GM15510 (cell line): Measurements from ENCODE around the gene NPY.

Source experiments
- POLR2A ChIP-seq: IDR thresholded peaks from 3 replicates; pipeline ENCODE4 v1.6.1; 2011; ENCODE audit warnings: borderline replicate concordance; ENCODE audit not compliant: insufficient read length; ENCODE audit errors: extremely low read depth

NPY gene

DNA sequence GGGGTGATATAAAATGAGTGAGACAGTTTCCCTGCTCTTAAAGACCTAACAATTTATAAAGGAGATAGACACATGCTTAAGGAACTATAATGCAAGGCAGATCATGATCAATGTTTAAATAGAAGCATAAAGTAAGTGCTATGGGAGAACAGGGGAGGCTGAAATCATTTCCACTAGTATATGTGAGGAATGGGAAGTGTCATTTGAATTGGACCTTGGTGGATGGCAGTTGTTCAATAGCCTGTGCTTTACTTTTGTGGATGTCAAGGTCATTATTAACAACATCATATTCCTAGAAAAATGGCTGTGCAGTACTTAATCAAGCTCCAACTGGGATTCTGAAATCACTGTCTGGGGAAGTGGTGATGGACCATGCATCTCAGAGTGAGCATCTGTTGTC, 14.7 kb downstream of the NPY start:
- TF ChIP-seq POLR2A: no peak

DNA sequence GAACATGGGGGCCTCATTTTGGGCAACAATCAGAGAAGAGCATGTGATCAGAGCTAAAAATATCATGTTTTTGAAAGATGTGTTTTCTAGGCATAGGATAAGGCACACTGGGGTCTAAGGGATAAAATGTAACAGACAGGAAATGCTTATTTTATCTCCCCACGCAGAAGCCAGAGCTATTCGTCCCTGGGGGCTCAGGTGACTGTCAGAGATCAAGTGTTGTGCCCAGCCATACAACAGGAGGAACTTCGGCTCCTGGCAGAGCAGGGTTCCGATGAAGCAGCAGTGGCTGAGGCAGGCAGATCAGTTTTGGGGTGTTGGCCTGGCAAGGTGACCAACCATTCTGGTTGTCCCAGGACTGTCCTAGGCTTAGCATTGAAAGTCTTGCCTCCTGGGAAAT, 15.2 kb downstream of the NPY start:
- no peak for TF ChIP-seq POLR2A

DNA sequence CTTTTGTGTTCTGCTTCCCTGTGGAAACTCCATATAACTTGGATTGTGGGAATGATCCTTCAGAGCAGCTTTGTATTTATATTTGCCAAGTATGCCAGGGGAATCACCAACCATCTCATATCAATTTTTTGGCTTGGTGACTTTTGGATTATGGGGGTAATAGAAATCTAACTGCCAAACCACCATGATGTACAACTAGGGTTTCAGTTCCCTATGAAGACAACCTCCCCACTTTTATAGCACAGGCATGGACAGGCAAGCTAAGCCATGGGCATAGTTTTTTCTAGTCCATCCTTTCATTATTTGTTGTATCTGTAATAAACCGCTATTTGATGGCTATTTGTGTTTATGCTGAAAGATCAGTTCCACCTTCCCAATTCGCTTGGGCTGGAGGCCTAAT, 17.7 kb downstream of the NPY start:
- TF ChIP-seq POLR2A: no peak

DNA sequence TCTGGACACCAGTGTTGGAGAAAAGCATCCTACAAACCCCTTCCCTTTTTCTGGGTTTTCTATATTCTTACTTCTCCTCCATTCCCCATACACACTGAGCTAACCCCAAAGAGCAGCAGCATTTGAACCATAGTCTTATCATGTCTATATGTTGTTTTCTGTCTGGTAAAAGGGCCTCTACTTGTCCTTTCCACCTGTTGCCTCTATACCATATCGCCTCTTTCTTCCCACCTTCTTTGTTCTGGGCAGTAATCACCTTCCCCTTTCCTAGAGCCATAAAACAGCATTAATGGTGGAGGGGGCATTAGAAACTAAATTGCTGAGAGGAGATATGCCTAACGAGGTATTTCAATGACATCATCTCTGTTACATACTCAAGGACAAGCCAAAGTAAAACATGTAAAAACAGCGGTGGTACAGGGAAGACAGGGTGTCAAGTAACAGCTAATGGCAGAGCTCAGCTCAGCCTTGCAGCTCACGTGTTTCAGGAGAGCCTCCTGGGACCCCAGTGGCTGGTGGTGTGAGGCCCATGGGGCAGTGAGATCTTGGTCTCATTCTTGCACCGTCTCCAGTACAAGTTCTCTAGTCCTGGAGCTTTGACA, 20.6 kb downstream of the NPY start:
- TF ChIP-seq POLR2A: no peak

DNA sequence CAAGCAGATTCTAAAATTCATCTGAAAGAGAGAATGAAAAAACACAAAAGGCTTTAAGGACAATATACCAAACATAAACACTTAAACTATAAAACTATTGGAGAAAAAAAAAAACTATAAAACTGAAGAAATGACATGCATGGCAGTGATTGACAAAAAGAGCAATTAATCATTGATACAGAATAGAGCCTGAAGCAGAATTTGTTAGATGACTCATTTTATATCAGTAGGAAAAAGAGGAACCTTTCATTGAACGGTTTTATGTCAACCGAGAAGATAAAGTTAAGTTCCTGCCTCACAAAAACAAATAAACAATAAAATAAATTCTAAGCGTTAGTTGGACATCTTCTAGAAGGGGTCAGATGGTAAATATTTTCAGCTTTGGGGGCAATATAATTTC, 23.3 kb downstream of the NPY start:
- no peak for TF ChIP-seq POLR2A

DNA sequence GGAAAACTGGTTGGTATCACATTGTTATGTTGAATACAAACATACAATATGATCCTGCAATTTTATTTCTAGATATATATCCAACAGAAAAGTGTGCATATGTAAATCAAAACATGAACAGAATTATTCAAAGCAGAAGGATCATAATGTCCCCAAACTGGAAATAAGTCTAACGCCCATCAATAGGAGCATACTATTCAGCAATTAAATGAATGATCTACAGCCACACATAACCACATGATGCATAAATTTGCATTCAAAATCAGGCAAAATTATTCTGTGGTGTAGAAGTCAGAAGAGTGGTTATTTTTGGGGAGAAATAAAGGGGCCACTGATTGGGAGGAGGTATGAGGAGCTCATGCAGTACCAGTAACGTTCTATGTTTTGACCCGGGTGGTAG, 28.6 kb downstream of the NPY start:
- no peak for TF ChIP-seq POLR2A

DNA sequence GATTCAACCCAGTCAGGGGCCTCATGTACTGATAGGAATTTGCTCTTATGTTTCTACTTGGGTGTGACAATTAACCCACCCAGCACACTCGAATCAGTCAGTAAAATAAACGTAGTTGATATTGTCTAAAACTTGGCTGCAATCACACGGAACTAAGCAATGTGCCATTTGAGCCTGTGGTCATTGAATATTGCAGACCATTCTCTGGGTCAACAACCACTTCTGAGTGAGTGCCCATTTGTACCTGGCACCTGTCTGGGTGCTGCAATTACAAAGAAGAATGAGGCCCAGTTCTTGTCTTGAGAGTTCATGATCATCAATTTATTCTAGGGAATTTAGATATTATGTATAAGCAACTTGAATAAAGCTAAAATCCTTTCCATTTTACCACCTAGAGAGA, 29.8 kb downstream of the NPY start:
- no peak for TF ChIP-seq POLR2A

DNA sequence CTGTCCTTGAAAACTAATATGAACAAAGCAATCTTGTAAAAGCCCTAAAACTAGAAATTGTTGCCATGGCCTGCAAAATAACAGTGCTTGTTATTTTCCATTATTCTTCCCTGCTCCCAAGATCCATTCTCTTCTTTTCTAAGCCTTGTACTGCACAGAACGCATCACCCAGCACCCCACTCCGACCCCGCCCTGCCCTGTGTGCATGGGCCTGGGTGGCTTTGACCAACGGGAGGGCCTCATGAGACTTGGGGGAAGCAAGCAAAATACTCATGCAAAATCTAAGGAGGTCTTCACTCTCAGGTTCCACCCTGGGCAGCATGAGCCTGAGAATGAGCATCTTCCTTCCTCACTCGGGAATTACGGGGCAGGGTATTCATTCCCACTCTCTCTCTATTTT, 32.4 kb downstream of the NPY start:
- no peak for TF ChIP-seq POLR2A

DNA sequence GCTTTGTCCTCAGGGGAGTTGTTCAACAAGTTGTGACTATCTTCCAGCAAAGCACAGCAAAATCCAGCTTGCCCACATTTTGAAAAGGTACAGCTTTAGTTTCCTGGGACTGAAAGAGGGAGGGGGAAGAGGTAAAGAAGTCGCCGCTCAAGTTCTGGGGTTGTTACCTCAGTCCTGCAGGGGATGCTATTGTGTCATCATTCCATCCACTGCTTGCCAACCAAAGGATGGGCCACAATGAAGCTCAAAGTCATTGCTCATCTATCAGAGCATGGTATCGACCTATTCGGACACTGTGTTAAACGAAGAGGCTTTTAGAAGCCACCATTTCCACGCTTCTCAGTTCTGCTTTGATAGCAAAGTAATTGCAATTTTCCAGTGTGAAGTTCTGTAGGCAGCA, 34.3 kb downstream of the NPY start:
- TF ChIP-seq POLR2A: no peak

DNA sequence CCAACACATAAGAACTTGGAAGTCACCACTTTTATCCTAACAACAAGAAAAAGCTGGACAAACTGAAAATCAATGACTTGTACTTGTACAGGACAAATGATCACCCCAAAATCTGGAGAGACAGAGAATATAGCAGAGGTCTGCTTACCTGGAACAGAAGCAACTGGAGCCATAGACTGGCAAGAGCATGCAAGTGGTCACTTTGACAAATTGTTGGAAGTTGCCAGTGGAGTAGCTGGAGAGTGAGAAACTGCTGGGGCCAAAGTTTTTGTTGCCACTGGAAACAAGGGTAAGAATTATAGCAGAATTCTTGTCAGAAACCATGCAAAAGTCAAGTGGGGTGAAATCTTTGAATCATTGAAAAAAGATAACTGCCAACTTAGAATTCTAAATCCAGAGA, 35.2 kb downstream of the NPY start:
- TF ChIP-seq POLR2A: no peak

DNA sequence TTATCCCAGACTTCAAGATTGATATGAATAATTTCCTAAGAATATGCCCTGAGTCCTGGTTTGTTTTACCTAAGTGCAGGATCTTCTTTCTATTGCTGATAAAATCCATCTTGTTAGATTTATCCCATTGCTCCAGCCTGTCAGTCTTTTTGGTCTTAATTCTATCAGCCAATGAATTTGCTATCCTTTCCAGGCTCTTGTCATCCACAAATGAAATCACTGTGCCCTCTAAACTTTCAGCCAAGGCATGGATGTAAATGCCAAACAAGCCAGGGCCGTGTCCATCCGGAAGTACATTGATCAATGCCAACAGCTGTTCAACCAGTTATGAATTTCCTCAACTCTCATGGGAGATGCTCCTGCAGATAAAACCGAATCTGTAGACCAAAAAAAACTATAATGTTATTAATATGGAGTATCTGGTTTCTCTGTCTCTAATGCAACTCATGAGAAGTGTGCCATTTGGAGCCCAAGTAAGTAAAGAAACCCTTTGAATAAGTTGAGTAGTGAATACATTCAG, 40.0 kb downstream of the NPY start:
- no peak for TF ChIP-seq POLR2A

DNA sequence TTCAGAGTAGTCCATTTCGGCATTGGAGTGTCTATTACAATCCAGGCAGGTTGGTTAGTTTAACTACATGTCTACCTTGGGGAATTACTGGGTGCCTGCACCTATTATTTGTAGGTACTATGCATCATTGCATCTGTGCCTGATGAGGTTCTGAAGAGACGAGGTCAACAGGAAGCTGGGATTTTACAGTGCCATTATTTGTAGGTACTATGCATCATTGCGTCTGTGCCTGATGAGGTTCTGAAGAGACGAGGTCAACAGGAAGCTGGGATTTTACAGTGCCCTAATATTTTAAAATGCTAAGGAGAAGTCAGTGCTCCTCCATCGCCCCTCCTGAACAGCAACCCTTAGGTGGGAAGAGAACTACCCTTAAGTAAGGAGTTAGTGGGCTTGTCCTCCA, 41.7 kb downstream of the NPY start:
- no peak for TF ChIP-seq POLR2A

DNA sequence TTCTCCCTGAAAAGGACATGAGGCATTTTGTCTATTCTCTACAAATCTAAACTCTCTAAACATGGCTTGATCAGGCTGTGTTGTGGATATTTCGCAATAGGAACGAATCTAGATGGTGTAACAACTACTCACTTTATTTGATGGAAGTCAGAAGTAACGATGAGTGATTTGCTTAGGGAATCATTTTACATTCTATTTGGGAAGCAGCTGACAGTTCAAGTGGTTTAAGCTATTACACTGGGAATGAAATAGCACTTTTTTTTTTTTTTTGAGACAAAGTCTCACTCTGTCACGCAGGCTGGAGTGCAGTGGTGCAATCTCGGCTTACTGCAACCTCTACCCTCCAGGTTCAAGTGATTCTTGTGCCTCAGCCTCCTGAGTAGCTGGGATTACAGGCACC, 44.1 kb downstream of the NPY start:
- no peak for TF ChIP-seq POLR2A

DNA sequence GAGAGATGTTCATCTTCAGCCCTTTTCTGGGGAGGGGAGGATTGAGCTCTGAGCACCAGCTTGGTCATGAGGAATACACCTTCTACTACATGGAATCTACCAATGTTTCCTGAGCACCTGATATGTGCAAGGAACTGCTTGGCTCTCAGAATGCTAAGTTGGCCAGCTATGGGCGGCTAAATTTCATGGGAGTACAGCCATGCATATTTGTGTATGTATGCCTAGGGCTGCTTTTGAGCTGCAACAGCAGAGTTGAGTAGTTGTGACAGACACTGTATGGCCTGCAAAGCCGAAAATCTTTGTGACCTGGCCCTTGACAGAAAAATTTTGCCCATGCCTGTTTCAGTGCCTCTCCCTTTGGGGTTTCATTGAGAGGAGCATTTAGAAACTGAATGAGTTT, 44.9 kb downstream of the NPY start:
- no peak for TF ChIP-seq POLR2A

DNA sequence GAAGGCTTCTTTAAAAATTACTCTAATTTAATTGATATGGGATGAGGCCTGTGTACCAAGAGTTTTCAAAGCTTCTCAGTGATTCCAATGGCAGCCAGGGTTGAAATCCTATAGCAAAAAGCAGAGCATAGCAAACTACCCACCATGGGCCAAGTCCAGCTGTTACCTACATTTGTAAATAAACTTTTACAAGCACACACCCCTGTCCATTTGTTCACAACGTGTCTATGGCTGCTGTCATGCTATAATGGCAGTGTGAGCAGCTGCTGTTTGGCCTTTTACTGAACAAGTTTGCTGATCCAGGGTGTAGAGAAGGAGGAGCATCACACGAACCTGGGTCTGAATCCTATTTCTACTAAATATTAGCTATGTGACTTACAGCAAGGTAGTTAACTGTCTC, 50.0 kb downstream of the NPY start:
- TF ChIP-seq POLR2A: no peak

DNA sequence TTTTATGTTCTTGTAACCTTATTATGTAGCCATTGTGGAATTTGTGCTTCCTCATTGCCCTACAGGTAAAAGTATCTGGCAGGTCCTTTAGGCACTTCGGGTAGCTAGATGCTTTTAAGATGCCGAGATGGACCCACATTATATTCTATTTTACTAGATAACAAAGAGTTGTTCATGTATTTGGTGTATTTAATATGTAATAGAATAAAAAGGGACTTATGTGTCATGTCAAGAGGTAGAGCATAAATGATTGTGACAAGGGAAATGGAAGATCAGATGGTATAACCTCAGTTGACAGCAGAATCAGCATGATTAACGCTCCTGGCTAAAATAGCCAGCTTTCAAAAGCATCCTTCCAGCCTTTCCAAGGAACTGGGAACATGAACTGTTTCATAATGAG, 50.6 kb downstream of the NPY start:
- no peak for TF ChIP-seq POLR2A

DNA sequence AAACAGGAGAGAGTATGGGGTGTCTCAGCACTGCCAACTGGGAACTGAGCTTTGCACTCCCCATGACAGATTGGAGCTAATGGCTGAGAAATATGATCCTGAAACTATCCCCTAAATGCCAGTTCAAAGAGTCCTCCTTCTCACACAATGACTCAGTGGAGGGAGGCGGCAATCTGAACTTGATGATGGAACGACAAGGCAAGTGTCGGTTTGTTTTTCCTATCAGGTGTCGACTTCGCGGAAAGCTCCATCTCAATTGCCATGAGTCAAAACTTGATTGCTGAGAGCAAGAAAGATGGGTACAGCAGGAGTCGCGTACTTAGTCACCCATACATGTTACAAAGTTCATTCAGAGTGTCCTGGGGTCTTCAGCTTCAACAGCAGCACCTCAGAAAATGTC, 52.5 kb downstream of the NPY start:
- TF ChIP-seq POLR2A: no peak
